Measurements from ENCODE around the gene CAPSL.

The CAPSL gene

GRCh38 chr5:35884773-35885172, 53.6 kb downstream of the CAPSL start:
- Histone ChIP-seq H3K4me2 (ENCODE audit: low read depth, low read length) (no peak overlapping the region), H3K27me3 (replicated peaks; ENCODE audit: insufficient read depth, low read length) (no peaks in the 10 kb centered on the region), H3K9ac (ENCODE audit: low read length) (no peak overlapping the region), H3K9me2 (replicated peaks; ENCODE audit: insufficient read depth, low read length) (no peaks in the 10 kb centered on the region), H4K20me1 (ENCODE audit: insufficient read depth, low read length) (no peaks in the 10 kb centered on the region), H3K9me3 (replicated peaks; ENCODE audit: insufficient read depth, low read length) (no peaks in the 10 kb centered on the region), H3K36me3 (replicated peaks; ENCODE audit: insufficient read depth, low read length) (no peaks in the 10 kb centered on the region), H3K79me2 (ENCODE audit: low read length) (no peaks in the 10 kb centered on the region), H3K4me3 (ENCODE audit: low read length) (no peak overlapping the region), H3F3A (ENCODE audit: insufficient read depth, low read length) (no peaks in the 10 kb centered on the region), H2AFZ (ENCODE audit: low read length) (no peak overlapping the region), H3K4me1 (ENCODE audit: low read length) (no peaks in the 10 kb centered on the region), H3K27ac (ENCODE audit: low read length) (no peak overlapping the region)
- TF ChIP-seq EZH2 (optimal IDR thresholded peaks at IDR 0.05; ENCODE audit: low read depth, low read length): no peak
- DNase-seq: no peak

DNA sequence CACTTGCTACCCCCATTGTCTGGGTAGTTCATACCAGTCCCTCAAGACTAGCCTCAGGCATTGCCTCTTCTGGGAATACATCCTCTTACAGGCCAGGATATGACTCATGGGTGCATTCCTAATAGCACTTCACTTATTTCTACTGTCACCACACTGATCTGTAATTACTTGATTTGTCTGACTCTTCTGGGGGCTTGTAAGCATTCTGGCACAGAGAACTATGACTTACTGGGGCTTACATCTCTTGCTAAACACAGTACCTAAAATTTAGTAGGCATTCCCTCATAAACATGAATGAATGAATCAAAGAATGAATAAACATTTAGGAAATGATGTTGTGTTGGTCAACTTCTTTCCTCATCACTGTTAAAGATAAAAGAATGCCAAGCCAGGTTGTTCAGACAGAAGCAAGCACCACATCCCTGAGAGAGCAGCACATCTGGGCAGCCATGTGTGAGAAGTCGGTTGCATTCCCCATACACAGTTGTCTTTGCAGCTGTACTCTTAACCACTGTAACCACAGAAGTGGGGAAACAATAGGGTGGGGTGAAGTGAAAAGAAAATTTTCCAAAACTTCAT, 54.1 kb downstream of the CAPSL start:
- Histone ChIP-seq H3K9me3 (replicated peaks; ENCODE audit: insufficient read depth, low read length) (no peaks in the 10 kb centered on the region), H4K20me1 (ENCODE audit: insufficient read depth, low read length) (no peaks in the 10 kb centered on the region), H3K27ac (ENCODE audit: low read length) (no peak overlapping the region), H3K27me3 (replicated peaks; ENCODE audit: insufficient read depth, low read length) (no peaks in the 10 kb centered on the region), H3K9ac (ENCODE audit: low read length) (no peak overlapping the region), H2AFZ (ENCODE audit: low read length) (no peak overlapping the region), H3K4me1 (ENCODE audit: low read length) (no peaks in the 10 kb centered on the region), H3F3A (ENCODE audit: insufficient read depth, low read length) (no peaks in the 10 kb centered on the region), H3K4me2 (ENCODE audit: low read depth, low read length) (no peak overlapping the region), H3K4me3 (ENCODE audit: low read length) (no peak overlapping the region), H3K79me2 (ENCODE audit: low read length) (no peaks in the 10 kb centered on the region), H3K9me2 (replicated peaks; ENCODE audit: insufficient read depth, low read length) (no peaks in the 10 kb centered on the region), H3K36me3 (replicated peaks; ENCODE audit: insufficient read depth, low read length) (no peaks in the 10 kb centered on the region)
- DNase-seq: peak; percentile 51
- TF ChIP-seq EZH2 (optimal IDR thresholded peaks at IDR 0.05; ENCODE audit: low read depth, low read length) (no peak), EZH2phosphoT487 (IDR thresholded peaks at IDR 0.05; ENCODE audit: low read length) (no peak)
- TF ChIP-seq, protein P1, sequence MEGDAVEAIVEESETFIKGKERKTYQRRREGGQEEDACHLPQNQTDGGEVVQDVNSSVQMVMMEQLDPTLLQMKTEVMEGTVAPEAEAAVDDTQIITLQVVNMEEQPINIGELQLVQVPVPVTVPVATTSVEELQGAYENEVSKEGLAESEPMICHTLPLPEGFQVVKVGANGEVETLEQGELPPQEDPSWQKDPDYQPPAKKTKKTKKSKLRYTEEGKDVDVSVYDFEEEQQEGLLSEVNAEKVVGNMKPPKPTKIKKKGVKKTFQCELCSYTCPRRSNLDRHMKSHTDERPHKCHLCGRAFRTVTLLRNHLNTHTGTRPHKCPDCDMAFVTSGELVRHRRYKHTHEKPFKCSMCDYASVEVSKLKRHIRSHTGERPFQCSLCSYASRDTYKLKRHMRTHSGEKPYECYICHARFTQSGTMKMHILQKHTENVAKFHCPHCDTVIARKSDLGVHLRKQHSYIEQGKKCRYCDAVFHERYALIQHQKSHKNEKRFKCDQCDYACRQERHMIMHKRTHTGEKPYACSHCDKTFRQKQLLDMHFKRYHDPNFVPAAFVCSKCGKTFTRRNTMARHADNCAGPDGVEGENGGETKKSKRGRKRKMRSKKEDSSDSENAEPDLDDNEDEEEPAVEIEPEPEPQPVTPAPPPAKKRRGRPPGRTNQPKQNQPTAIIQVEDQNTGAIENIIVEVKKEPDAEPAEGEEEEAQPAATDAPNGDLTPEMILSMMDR (IDR thresholded peaks at IDR 0.05; ENCODE audit: low read length): no peak

DNA sequence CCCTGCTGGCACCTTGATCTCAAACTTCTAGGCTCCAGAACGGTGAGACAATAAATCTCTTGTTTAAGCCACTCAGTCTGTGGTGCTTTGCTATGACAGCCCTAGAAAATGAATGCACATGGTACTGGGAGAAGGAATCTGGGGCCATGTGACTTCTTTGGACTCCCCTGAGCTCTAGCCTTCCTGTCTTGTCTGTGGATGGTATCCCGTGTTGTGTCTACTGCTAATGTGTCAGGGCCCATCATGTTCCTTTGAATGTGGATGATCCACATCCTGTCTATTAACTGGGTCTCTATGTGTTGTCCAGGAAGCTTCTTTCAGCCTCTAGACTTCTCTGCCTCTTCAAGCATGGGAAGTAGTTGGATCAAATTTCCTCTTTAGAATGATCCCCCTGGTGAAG, 56.7 kb downstream of the CAPSL start:
- Histone ChIP-seq H4K20me1 (ENCODE audit: insufficient read depth, low read length) (no peaks in the 10 kb centered on the region), H2AFZ (ENCODE audit: low read length) (no peak overlapping the region), H3K27ac (ENCODE audit: low read length) (no peak overlapping the region), H3K79me2 (ENCODE audit: low read length) (no peaks in the 10 kb centered on the region), H3K4me1 (ENCODE audit: low read length) (no peaks in the 10 kb centered on the region), H3K4me2 (ENCODE audit: low read depth, low read length) (no peak overlapping the region), H3K27me3 (replicated peaks; ENCODE audit: insufficient read depth, low read length) (no peaks in the 10 kb centered on the region), H3K9ac (ENCODE audit: low read length) (no peak overlapping the region), H3K9me2 (replicated peaks; ENCODE audit: insufficient read depth, low read length) (no peaks in the 10 kb centered on the region), H3K4me3 (ENCODE audit: low read length) (no peak overlapping the region), H3K9me3 (replicated peaks; ENCODE audit: insufficient read depth, low read length) (no peaks in the 10 kb centered on the region), H3K36me3 (replicated peaks; ENCODE audit: insufficient read depth, low read length) (no peaks in the 10 kb centered on the region), H3F3A (ENCODE audit: insufficient read depth, low read length) (no peaks in the 10 kb centered on the region)
- TF ChIP-seq, protein P1 (IDR thresholded peaks at IDR 0.05; ENCODE audit: low read length): no peak
- TF ChIP-seq EZH2phosphoT487 (IDR thresholded peaks at IDR 0.05; ENCODE audit: low read length): no peak
- no peak for TF ChIP-seq EZH2 (optimal IDR thresholded peaks at IDR 0.05; ENCODE audit: low read depth, low read length)
- DNase-seq: no peak

- no peak overlapping the region for H3K4me2 ChIP-seq (ENCODE audit: low read depth, low read length)
- no peak overlapping the region for H3K4me3 ChIP-seq (ENCODE audit: low read length)
- H3K4me1 ChIP-seq (ENCODE audit: low read length): no peaks in the 10 kb centered on the region
- no peaks in the 10 kb centered on the region for H4K20me1 ChIP-seq (ENCODE audit: insufficient read depth, low read length)
- H3K9me2 ChIP-seq (replicated peaks; ENCODE audit: insufficient read depth, low read length): no peaks in the 10 kb centered on the region
- H3K27me3 ChIP-seq (replicated peaks; ENCODE audit: insufficient read depth, low read length): no peaks in the 10 kb centered on the region
- no peaks in the 10 kb centered on the region for H3K9me3 ChIP-seq (replicated peaks; ENCODE audit: insufficient read depth, low read length)
- H3K36me3 ChIP-seq (replicated peaks; ENCODE audit: insufficient read depth, low read length): no peaks in the 10 kb centered on the region
- no peak overlapping the region for H2AFZ ChIP-seq (ENCODE audit: low read length)
- no peak overlapping the region for H3K27ac ChIP-seq (ENCODE audit: low read length)
- H3F3A ChIP-seq (ENCODE audit: insufficient read depth, low read length): no peaks in the 10 kb centered on the region
- no peaks in the 10 kb centered on the region for H3K79me2 ChIP-seq (ENCODE audit: low read length)
- no peak overlapping the region for H3K9ac ChIP-seq (ENCODE audit: low read length)
- TF ChIP-seq, protein P1 (IDR thresholded peaks at IDR 0.05; ENCODE audit: low read length): no peak
- no peak for TF ChIP-seq EZH2phosphoT487 (IDR thresholded peaks at IDR 0.05; ENCODE audit: low read length)
- TF ChIP-seq EZH2 (optimal IDR thresholded peaks at IDR 0.05; ENCODE audit: low read depth, low read length): no peak
- no peak for DNase-seq
Observed at GRCh38 chr5:35880156-35880555, 58.3 kb downstream of the CAPSL start.

Data from MM.1S (cell line).